SJSA1 (cell line): Measurements from ENCODE around the gene SERPINF2. TPM values are rescaled to one million over a fixed set of nuclear protein-coding genes. Genes with fewer than 3 reads are reported as not detected.
"Not testable (repeated sequence)": the region's sequence is repeated elsewhere in the genome, so short reads cannot be mapped to it uniquely, and the experiment has no call there.

Experiments
- DNase-seq, 2 experiments: peaks; one replicate each; pipeline ENCODE4 v3.0.0-alpha.2; 2015 to 2020; ENCODE audit warnings: low spot score in 2 of 2, low read depth in 1 of 2
- H3K27ac ChIP-seq: fragments of 250-450 bp; sonication (Bioruptor Pico); 2 replicates; pipeline ENCODE4 v1.5.1; 2020; ENCODE audit warnings: mild to moderate bottlenecking, moderate library complexity
- H3K27me3 ChIP-seq: fragments of 250-450 bp; sonication (Bioruptor Pico); replicated peaks from 2 replicates; pipeline ENCODE4 v1.5.1; 2020; ENCODE audit warnings: mild to moderate bottlenecking, moderate library complexity
- H3K36me3 ChIP-seq: fragments of 250-450 bp; sonication (Bioruptor Pico); 2 replicates; pipeline ENCODE4 v1.5.1; 2020; ENCODE audit warnings: mild to moderate bottlenecking
- H3K4me1 ChIP-seq: fragments of 250-450 bp; sonication (Bioruptor Pico); replicated peaks from 2 replicates; pipeline ENCODE4 v1.6.1; 2021; ENCODE audit warnings: mild to moderate bottlenecking
- H3K4me3 ChIP-seq: fragments of 250-450 bp; sonication (Bioruptor Pico); 2 replicates; pipeline ENCODE4 v1.5.1; 2020; ENCODE audit warnings: mild to moderate bottlenecking
- H3K9me3 ChIP-seq: fragments of 250-450 bp; sonication (Bioruptor Pico); replicated peaks from 2 replicates; pipeline ENCODE4 v1.5.1; 2020; ENCODE audit warnings: mild to moderate bottlenecking
- total RNA-seq: library from RNA; depleted of rRNA; stranded (reverse); fragments of >200 nt; shearing (Covaris generic); gene quantifications from 2 replicates; pipeline ENCODE4 v1.2.3, GENCODE V29; 2014

The SERPINF2 gene
- total RNA-seq, 1 experiment from 2014 or later: not detected

GRCh38 chr17:1769822-1770477, 27.3 kb downstream of the SERPINF2 start:
- H3K36me3 ChIP-seq: no peaks in the 10 kb centered on the region
- no peak overlapping the region for H3K27ac ChIP-seq
- 0 out of 2 replicates have a peak, but pooled peaks cover 2% of the 10 kb centered on the region for H3K9me3 ChIP-seq
- H3K4me1 ChIP-seq: peaks cover 13% of the 10 kb centered on the region
- H3K4me3 ChIP-seq: no peak overlapping the region
- DNase-seq: peak in 1 of 2 experiments; percentile 14
- H3K27me3 ChIP-seq: no peaks in the 10 kb centered on the region

DNA sequence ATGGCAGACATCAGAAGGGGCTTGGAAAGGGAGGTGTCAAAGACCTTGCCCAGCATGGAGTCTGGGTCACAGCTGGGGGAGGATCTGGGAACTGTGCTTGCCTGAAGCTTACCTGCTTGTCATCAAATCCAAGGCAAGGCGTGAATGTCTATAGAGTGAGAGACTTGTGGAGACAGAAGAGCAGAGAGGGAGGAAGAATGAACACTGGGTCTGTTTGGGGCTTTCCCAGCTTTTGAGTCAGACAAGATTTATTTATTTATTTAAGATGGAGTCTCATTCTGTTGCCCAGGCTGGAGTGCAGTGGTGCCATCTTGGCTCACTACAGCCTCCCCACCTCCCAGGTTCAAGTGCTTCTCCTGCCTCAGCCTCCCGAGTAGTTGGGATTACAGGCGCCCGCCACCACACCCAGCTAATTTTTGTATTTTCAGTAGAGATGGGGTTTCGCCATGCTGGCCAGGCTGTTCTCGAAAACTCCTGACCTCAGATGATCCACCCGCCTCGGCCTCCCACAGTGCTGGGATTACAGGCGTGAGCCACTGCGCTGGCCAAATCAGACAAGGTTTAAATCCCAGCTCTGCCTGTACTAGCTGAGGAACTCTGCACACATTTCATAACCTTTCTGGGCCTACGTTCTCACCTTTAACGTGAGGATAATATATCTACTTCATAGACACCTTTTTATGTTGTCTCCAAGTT, 30.5 kb downstream of the SERPINF2 start:
- H3K27ac ChIP-seq, H3K9me3 ChIP-seq, H3K4me3 ChIP-seq, H3K27me3 ChIP-seq, H3K36me3 ChIP-seq: not testable (repeated sequence)
- peak in 1 of 2 experiments; percentile 27 for DNase-seq
- H3K4me1 ChIP-seq: peaks cover 13% of the 10 kb centered on the region

- H3K9me3 ChIP-seq: 0 out of 2 replicates have a peak, but pooled peaks cover 2% of the 10 kb centered on the region
- no peak for DNase-seq
- H3K4me3 ChIP-seq: no peak overlapping the region
- H3K4me1 ChIP-seq: peaks cover 13% of the 10 kb centered on the region
- H3K27ac ChIP-seq: no peak overlapping the region
- peaks cover 8% of the 10 kb centered on the region for H3K36me3 ChIP-seq
- H3K27me3 ChIP-seq: no peaks in the 10 kb centered on the region
Observed at GRCh38 chr17:1773696-1774181, 31.1 kb downstream of the SERPINF2 start.

GRCh38 chr17:1774390-1775176, 31.9 kb downstream of the SERPINF2 start:
- DNase-seq: no peak
- Histone ChIP-seq H3K27me3 (no peaks in the 10 kb centered on the region), H3K36me3 (peaks cover 9% of the 10 kb centered on the region), H3K4me3 (no peak overlapping the region), H3K27ac (no peak overlapping the region), H3K9me3 (0 out of 2 replicates have a peak, but pooled peaks cover 2% of the 10 kb centered on the region), H3K4me1 (peaks cover 18% of the 10 kb centered on the region)

- Histone ChIP-seq H3K4me1 (peaks cover 23% of the 10 kb centered on the region), H3K9me3 (0 out of 2 replicates have a peak, but pooled peaks cover 2% of the 10 kb centered on the region), H3K27ac (no peak overlapping the region), H3K36me3 (peaks cover 13% of the 10 kb centered on the region), H3K4me3 (no peak overlapping the region), H3K27me3 (no peaks in the 10 kb centered on the region)
- no peak for DNase-seq
Observed at GRCh38 chr17:1776328-1776727, 33.7 kb downstream of the SERPINF2 start.

DNA sequence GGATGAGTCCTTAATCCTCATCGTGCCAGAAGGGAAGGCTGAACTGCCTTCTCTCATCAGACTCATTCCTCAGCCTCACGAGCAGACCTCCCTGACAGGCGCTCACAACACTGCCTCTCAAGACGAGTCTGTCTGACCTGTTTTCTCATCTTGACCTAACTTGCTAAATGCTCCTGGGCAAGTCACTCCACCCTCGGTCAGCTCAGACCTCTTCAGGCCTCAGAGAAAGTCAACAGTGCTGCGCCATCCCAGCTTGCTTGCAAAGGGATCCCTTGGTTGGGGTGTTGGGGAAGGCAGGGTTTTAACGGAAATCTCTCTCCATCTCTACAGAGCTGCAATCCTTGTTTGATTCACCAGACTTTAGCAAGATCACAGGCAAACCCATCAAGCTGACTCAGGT, 34.2 kb downstream of the SERPINF2 start:
- no peak for DNase-seq
- H3K36me3 ChIP-seq: peaks cover 16% of the 10 kb centered on the region
- no peak overlapping the region for H3K4me3 ChIP-seq
- no peak overlapping the region for H3K27ac ChIP-seq
- 0 out of 2 replicates have a peak, but pooled peaks cover 2% of the 10 kb centered on the region for H3K9me3 ChIP-seq
- H3K27me3 ChIP-seq: no peaks in the 10 kb centered on the region
- H3K4me1 ChIP-seq: peaks cover 23% of the 10 kb centered on the region

DNA sequence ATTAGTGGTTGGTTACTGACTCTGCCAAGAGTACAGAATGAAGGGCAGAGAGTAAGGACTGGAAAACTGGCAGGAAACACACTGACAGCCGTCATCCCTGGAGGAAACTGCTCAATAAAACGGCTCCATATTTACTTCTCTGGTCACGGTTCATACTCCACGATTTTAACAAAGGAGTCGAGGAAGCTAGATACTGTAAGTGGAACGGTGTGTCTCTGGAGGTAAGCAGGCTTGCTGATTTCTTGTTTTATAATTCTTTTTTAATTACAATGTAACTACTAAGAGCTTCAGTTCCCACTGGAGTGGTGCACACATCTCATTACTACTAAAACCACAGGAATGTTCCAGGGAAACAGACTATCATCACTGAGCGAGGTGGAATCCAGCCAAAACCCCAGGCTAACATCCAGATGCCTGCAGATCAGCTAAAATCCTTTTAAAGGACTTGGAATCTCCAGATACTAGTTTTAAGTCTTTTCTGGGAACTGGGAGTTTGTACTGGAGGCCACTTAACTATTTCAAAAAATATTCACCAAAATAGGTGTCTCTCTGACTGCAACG, 37.0 kb downstream of the SERPINF2 start:
- Histone ChIP-seq H3K9me3 (no peaks in the 10 kb centered on the region), H3K36me3 (peaks cover 32% of the 10 kb centered on the region), H3K27ac (peak overlapping the region; percentile 62), H3K4me3 (no peak overlapping the region), H3K27me3 (no peaks in the 10 kb centered on the region), H3K4me1 (peaks cover 15% of the 10 kb centered on the region)
- DNase-seq: peak; percentile 80 to 85

GRCh38 chr17:1782171-1782567, 39.5 kb downstream of the SERPINF2 start:
- Histone ChIP-seq H3K27me3 (no peaks in the 10 kb centered on the region), H3K36me3 (peaks cover 46% of the 10 kb centered on the region), H3K9me3 (no peaks in the 10 kb centered on the region), H3K4me1 (peaks cover 18% of the 10 kb centered on the region), H3K4me3 (no peak overlapping the region), H3K27ac (no peak overlapping the region)
- no peak for DNase-seq

- Histone ChIP-seq H3K4me1 (peaks cover 27% of the 10 kb centered on the region), H3K36me3 (peaks cover 42% of the 10 kb centered on the region), H3K9me3 (no peaks in the 10 kb centered on the region), H3K4me3 (no peak overlapping the region), H3K27me3 (no peaks in the 10 kb centered on the region), H3K27ac (no peak overlapping the region)
- DNase-seq: no peak
Observed at GRCh38 chr17:1783271-1783670, 40.6 kb downstream of the SERPINF2 start.

DNA sequence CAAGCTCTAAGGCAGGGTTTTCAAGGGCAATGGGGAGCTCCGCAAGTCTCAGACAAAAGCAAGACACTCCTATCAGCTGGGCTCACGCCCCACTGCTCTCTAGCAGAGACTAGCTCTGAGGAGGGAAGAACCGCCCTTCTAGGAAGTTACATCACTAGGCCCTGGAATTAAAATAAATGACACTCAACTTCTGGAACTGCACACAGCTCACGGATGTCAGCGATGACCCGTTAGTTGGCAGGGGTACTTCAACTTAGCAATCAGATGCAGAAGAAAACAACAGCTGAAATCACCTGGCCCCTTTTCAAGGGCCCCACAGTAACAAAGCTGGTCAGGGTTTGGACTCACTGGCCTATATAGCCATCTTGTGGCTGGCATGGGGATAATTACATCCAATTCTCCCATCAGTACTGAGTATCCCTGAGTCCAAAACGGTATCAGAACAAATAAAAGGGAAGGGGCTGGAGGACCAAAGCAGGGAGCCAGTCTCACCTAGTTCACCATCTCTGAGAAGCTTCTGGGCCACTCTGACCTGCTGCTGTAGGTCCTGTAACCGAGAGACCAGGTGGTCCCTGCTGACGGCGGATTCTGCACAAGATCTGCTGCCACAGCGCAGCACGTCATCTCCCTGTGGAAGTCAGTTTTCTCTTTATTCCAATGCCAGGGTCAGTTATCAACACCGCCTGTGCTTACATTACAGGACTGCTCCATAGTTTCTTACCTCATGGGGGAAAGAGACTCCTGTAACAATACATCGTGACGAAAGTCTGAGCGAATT, 41.4 kb downstream of the SERPINF2 start:
- Histone ChIP-seq H3K9me3 (no peaks in the 10 kb centered on the region), H3K36me3 (peaks cover 39% of the 10 kb centered on the region), H3K27ac (no peak overlapping the region), H3K4me3 (no peak overlapping the region), H3K27me3 (no peaks in the 10 kb centered on the region), H3K4me1 (peaks cover 27% of the 10 kb centered on the region)
- peak in 1 of 2 experiments; percentile 28 for DNase-seq

DNA sequence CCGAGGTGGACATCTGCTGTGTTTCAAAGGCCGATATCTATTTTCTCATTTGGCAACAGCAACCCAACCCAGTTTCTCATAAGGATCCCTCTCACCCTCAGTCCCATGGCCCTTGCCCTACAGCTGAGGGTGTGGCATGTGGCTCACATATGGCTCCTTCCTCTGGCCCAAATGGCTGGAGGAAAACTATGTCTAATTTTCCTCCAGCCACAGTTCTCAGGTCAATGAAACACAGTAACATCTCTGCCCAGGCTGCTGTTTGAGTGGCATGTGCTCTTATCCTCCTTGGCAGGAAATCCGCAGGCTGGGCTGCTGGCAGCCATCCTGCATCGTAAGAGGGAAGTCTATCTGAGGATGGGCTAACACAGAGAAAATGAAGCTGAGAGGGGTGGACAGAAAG, 43.3 kb downstream of the SERPINF2 start:
- DNase-seq: no peak
- Histone ChIP-seq H3K9me3 (no peaks in the 10 kb centered on the region), H3K4me3 (no peak overlapping the region), H3K4me1 (peaks cover 12% of the 10 kb centered on the region), H3K27ac (no peak overlapping the region), H3K27me3 (no peaks in the 10 kb centered on the region), H3K36me3 (peaks cover 39% of the 10 kb centered on the region)

- Histone ChIP-seq H3K4me1 (peaks cover 12% of the 10 kb centered on the region), H3K9me3 (no peaks in the 10 kb centered on the region), H3K36me3 (peaks cover 34% of the 10 kb centered on the region), H3K4me3 (no peak overlapping the region), H3K27ac (0 out of 2 replicates have a peak overlapping the region, but pooled peaks have one; percentile 48), H3K27me3 (no peaks in the 10 kb centered on the region)
- DNase-seq: no peak
Observed at GRCh38 chr17:1786708-1787107, 44.0 kb downstream of the SERPINF2 start.
